Amniotic stem cell (primary cell): ENCODE data around the gene SMARCC2.
A peak's percentile ranks its signal among the peaks of the same experiment; 100 is the strongest.

Experiments
- DNase-seq: peaks from one replicate; lab custom pipeline; 2025; lab: John Stamatoyannopoulos, UW

Gene SMARCC2

GRCh38 chr12:56189099-56189917 lies at the start of gene SMARCC2:
Gene SMARCC2, minus strand, starts transcription at chr12:56189483. Its CDS starts 22 bp downstream, at chr12:56189461.
- DNase-seq = peak; percentile 83

- no peak for DNase-seq
Observed at GRCh38 chr12:56237552-56237951, 48.3 kb upstream of the SMARCC2 start.

GRCh38 chr12:56236985-56237384 lies 47.7 kb upstream of the SMARCC2 start:
- DNase-seq = no peak

- no peak for DNase-seq
Observed at GRCh38 chr12:56236091-56236490, 46.8 kb upstream of the SMARCC2 start.

- DNase-seq = no peak
Observed at GRCh38 chr12:56234746-56235436, 45.6 kb upstream of the SMARCC2 start.

GRCh38 chr12:56231184-56231582 lies 41.9 kb upstream of the SMARCC2 start:
- DNase-seq = no peak

GRCh38 chr12:56230432-56231183 lies 41.3 kb upstream of the SMARCC2 start:
- no peak for DNase-seq

- no peak for DNase-seq
Observed at GRCh38 chr12:56229916-56230431, 40.7 kb upstream of the SMARCC2 start, which contains the start of gene SLC39A5. Gene SLC39A5, plus strand, starts transcription at chr12:56230051. Its CDS starts 1,224 bp downstream, at chr12:56231275.

- DNase-seq = no peak
Observed at GRCh38 chr12:56229082-56229481, 39.8 kb upstream of the SMARCC2 start.

- no peak for DNase-seq
Observed at GRCh38 chr12:56224954-56225353, 35.7 kb upstream of the SMARCC2 start.

GRCh38 chr12:56224102-56224701 lies 34.9 kb upstream of the SMARCC2 start, which contains the start of gene NABP2:
Gene NABP2, plus strand, starts transcription at chr12:56224342. Its CDS starts 515 bp downstream, at chr12:56224857.
- DNase-seq = peak; percentile 97

GRCh38 chr12:56223571-56224101 lies 34.4 kb upstream of the SMARCC2 start:
- no peak for DNase-seq

GRCh38 chr12:56222531-56222895 lies 33.2 kb upstream of the SMARCC2 start:
- no peak for DNase-seq

GRCh38 chr12:56221757-56222530 lies 32.7 kb upstream of the SMARCC2 start, which contains the start of gene RNF41:
Gene RNF41, minus strand, starts transcription at chr12:56221922. Its CDS starts 7,875 bp downstream, at chr12:56214047.
- peak; percentile 89 for DNase-seq

GRCh38 chr12:56221232-56221756 lies 32.0 kb upstream of the SMARCC2 start:
- DNase-seq = peak; percentile 52

- DNase-seq = no peak
Observed at GRCh38 chr12:56220611-56221231, 31.4 kb upstream of the SMARCC2 start.

GRCh38 chr12:56219840-56220239 lies 30.6 kb upstream of the SMARCC2 start:
- no peak for DNase-seq

- no peak for DNase-seq
Observed at GRCh38 chr12:56216461-56216860, 27.2 kb upstream of the SMARCC2 start.

GRCh38 chr12:56213878-56214277 lies 24.6 kb upstream of the SMARCC2 start:
- DNase-seq = no peak

- DNase-seq = no peak
Observed at GRCh38 chr12:56212361-56212760, 23.1 kb upstream of the SMARCC2 start.
